ENCODE results near the gene CHCHD6.

CHCHD6 gene

DNA sequence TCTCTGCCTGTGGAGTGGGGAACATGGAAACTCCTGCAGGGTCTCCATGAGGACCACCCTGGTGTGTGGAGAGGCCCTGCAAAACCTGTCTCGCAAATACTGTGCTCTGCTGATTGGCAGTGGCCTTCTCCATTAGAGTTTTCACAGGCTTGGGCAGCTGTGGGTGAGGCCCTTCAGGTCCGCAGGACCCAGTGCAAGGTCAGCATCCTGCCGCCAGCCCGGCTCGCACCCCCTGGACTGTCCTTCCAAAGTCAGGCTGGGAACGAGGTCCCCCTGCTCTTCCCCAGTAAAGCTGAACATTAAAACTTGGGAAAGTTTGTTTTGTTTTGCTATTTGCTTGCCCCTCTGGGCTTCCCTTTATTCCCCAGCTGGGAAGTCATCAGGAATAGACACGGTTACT is 193.9 kb downstream of the CHCHD6 start:
- no peak overlapping the region for H3K27ac ChIP-seq (ENCODE audit: low read length)

DNA sequence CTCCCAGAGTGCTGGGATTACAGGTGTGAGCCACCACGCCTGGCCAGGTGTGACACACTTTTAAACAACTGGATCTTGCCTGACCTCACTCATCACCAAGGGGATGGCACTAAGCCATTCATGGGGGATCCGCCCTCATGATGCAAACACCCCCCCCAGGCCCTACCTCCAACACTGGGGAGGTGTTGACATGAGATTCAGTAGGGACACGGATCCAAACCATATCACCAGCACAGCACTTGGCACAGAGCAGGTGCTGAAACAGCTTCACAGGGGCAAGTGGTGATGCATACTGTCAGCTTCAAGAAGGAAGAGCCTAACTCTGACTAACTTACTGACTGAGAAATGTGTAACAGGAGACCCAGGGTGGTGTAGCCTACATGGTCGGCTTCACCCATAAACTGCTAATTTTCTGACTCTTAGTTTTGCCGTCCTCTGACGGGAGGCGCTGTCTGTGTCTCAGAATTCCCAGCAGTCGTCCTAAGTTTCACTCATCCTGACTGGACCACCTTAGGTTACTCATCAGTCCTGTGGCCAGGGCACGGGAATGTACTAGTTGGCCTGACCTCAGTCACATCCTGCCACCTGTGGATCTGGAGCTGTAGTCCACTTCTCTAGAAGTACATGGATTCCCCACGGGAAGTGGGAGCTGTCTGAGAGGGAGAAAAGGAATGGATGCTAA is 197.0 kb downstream of the CHCHD6 start:
- Histone ChIP-seq H3K4me1 (ENCODE audit: insufficient read depth, low read length) (no peaks in the 10 kb centered on the region), H3K36me3 (ENCODE audit: insufficient read depth, low read depth, low read length) (no peaks in the 10 kb centered on the region), H3K9me3 (ENCODE audit: insufficient read depth, low read depth, low read length) (no peaks in the 10 kb centered on the region), H3K4me3 (ENCODE audit: low read length) (no peak overlapping the region), H3K27ac (ENCODE audit: low read length) (no peak overlapping the region), H3K9ac (ENCODE audit: low read depth, low read length) (no peak overlapping the region), H3K27me3 (ENCODE audit: insufficient read depth, low read length) (no peaks in the 10 kb centered on the region)

More for the DNA sequence above, 193.9 kb downstream of the CHCHD6 start:
- Histone ChIP-seq H3K9ac (ENCODE audit: low read depth, low read length) (no peak overlapping the region), H3K27me3 (ENCODE audit: insufficient read depth, low read length) (no peaks in the 10 kb centered on the region), H3K4me1 (ENCODE audit: insufficient read depth, low read length) (peaks cover 9% of the 10 kb centered on the region; the same call in 1 of the 2 replicates), H3K36me3 (ENCODE audit: insufficient read depth, low read depth, low read length) (no peaks in the 10 kb centered on the region), H3K9me3 (ENCODE audit: insufficient read depth, low read depth, low read length) (no peaks in the 10 kb centered on the region), H3K4me3 (ENCODE audit: low read length) (no peak overlapping the region)

DNA sequence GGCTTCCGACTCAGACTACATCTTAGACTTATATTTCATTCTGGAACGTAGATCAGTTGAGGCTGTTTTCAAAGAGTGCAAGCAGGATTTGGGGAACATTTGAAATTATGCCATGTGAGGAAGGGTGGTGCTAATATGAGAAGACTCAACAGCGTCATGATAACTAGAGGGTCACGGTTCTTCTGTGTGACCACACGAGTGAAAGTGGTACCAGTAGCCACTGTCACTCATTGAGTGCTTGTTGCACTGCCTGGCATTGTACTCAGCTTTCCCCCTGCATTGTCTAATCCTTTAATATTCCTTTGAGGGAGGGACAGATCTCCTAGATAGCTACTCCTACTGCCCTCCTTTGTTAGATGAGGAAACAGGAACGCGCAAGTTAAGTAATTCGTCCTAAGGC is 197.6 kb downstream of the CHCHD6 start:
- H3K4me3 ChIP-seq (ENCODE audit: low read length): no peak overlapping the region
- H3K4me1 ChIP-seq (ENCODE audit: insufficient read depth, low read length): no peaks in the 10 kb centered on the region
- no peaks in the 10 kb centered on the region for H3K27me3 ChIP-seq (ENCODE audit: insufficient read depth, low read length)
- no peaks in the 10 kb centered on the region for H3K36me3 ChIP-seq (ENCODE audit: insufficient read depth, low read depth, low read length)
- no peak overlapping the region for H3K9ac ChIP-seq (ENCODE audit: low read depth, low read length)
- no peak overlapping the region for H3K27ac ChIP-seq (ENCODE audit: low read length)
- H3K9me3 ChIP-seq (ENCODE audit: insufficient read depth, low read depth, low read length): no peaks in the 10 kb centered on the region

DNA sequence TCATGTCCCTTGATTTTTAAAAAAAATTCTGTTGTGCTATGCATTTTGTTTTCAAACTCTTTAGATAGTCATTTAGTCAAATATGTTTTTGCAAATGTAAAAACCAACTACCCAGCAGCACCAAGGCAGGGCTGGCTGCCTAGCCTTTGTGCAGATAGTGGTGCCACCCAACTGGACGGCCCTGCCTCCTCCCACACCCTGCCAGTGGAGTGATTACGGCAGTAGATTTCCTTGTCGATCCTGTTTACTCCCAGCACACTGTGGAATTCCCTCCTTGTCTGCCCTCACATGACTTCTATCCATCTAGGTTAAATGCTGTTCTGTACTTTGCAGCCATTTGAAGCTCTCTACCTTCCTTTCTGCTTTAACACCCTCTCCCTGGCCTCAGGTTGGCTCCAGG is 199.5 kb downstream of the CHCHD6 start:
- no peak overlapping the region for H3K9ac ChIP-seq (ENCODE audit: low read depth, low read length)

DNA sequence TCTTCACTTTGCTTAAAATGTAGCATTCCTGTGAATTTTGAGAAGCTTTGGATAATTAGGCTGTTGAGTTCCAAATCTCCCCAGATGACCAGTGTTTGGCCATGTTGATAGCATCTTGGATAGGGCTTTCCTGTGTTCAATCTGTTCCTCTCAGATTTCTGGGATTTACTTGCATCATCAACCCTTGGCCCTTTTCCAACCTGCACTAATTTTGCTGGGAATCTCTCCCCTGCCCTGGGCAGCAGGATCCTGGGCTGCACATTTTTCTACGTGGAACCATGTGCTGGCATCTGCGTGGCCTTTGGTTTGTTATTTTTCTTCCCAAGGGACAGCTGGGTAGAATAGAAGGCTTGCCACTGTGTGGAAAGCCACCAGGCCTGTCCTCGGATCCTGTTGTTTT is 203.5 kb downstream of the CHCHD6 start:
- H3K9me3 ChIP-seq (ENCODE audit: insufficient read depth, low read depth, low read length): no peaks in the 10 kb centered on the region
- no peaks in the 10 kb centered on the region for H3K27me3 ChIP-seq (ENCODE audit: insufficient read depth, low read length)
- H3K4me1 ChIP-seq (ENCODE audit: insufficient read depth, low read length): no peaks in the 10 kb centered on the region
- H3K4me3 ChIP-seq (ENCODE audit: low read length): no peak overlapping the region
- no peaks in the 10 kb centered on the region for H3K36me3 ChIP-seq (ENCODE audit: insufficient read depth, low read depth, low read length)
- H3K9ac ChIP-seq (ENCODE audit: low read depth, low read length): no peak overlapping the region
- no peak overlapping the region for H3K27ac ChIP-seq (ENCODE audit: low read length)

More for the DNA sequence above, 199.5 kb downstream of the CHCHD6 start:
- Histone ChIP-seq H3K27me3 (ENCODE audit: insufficient read depth, low read length) (no peaks in the 10 kb centered on the region), H3K4me1 (ENCODE audit: insufficient read depth, low read length) (no peaks in the 10 kb centered on the region), H3K27ac (ENCODE audit: low read length) (no peak overlapping the region), H3K9me3 (ENCODE audit: insufficient read depth, low read depth, low read length) (no peaks in the 10 kb centered on the region), H3K36me3 (ENCODE audit: insufficient read depth, low read depth, low read length) (no peaks in the 10 kb centered on the region), H3K4me3 (ENCODE audit: low read length) (no peak overlapping the region)

DNA sequence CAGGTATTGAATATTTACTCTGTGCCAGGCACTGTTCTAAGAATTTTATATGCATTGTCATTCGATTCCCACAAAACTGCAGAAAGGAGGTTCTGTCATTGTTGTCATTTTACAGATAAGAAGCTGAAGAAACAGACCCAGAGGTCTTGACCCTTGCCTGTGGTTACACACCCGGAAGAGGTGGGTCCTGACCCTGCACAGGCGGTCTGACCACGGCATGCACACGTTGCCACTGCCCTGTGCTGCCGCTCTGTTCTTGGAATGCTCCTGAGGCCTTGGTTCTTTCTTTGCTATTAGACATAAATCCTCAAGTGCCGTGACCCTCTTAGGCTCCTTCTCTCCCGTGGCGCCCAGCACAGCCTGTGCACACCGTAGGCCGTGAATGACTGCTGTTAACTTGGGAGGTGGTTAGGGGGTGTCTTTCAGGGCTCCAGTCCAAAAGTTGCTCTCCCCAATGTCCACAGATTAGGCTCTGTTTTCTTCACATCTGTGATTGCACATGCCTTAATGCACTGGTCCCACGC is 204.8 kb downstream of the CHCHD6 start:
- H3K27me3 ChIP-seq (ENCODE audit: insufficient read depth, low read length): no peaks in the 10 kb centered on the region
- H3K9ac ChIP-seq (ENCODE audit: low read depth, low read length): no peak overlapping the region
- no peaks in the 10 kb centered on the region for H3K9me3 ChIP-seq (ENCODE audit: insufficient read depth, low read depth, low read length)
- no peaks in the 10 kb centered on the region for H3K4me1 ChIP-seq (ENCODE audit: insufficient read depth, low read length)
- no peak overlapping the region for H3K27ac ChIP-seq (ENCODE audit: low read length)
- H3K36me3 ChIP-seq (ENCODE audit: insufficient read depth, low read depth, low read length): no peaks in the 10 kb centered on the region
- H3K4me3 ChIP-seq (ENCODE audit: low read length): no peak overlapping the region

DNA sequence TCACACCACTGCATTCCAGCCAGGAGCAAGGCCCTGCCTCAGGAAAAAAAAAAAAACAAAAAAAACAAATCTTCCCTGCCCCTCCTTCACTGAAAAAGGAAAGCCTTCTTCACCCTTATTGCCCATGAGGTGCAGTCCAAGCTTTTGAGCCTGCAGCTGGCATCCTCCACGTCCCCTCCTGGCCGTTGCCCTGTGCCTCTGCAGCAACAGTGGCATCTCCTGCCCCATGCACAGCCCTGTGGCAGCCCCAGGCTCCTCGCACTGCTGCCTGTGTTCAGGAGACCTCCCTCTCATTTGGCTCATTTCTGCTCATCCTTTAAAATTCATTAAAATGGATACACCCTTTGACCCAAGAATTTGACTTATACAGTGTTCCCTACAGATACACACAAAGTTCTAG is 206.2 kb downstream of the CHCHD6 start:
- Histone ChIP-seq H3K4me1 (ENCODE audit: insufficient read depth, low read length) (no peaks in the 10 kb centered on the region), H3K9me3 (ENCODE audit: insufficient read depth, low read depth, low read length) (no peaks in the 10 kb centered on the region), H3K27me3 (ENCODE audit: insufficient read depth, low read length) (no peaks in the 10 kb centered on the region), H3K4me3 (ENCODE audit: low read length) (no peak overlapping the region), H3K9ac (ENCODE audit: low read depth, low read length) (no peak overlapping the region), H3K27ac (ENCODE audit: low read length) (no peak overlapping the region), H3K36me3 (ENCODE audit: insufficient read depth, low read depth, low read length) (no peaks in the 10 kb centered on the region)

DNA sequence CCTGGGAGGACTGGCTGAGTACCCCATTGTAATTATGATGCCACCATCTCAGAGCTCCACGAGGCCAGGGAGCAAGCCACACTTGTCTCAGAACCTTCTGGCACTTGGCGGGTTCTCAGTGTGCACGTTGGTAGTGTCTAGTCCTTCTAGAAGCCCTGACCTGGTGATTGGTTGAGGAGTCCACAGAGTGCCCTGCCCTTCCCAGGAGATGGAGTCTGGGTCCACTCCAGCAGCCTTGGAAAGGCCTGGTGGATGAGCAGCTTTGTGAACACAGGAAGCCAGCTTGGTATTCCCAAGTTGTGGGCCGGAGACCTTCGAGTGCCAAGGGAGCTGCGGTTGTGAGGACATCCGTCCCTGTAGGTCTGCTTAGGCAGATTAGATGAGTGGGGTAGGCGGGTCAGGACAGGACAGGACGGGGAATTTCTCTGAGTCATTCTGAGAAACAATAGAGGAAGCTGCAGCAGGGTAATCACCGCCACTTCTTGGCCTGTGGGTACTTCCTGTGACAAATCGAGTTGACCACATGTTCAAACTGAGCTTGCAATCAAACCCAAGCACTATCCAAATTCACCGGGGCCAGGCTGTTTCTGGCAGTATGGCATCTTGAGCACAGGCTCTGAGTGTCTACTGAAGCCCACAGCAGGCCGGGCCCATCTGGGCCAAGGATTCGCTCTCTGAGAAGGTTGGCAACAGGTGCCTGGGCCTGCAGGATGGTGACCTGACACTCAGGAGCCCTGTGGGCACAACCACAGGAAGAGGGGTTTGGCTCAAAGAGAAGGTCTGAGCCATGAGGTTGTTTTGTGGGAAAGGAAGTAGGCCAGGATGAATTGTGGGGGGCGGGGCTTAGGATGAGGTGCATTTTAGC is 207.4 kb downstream of the CHCHD6 start:
- no peaks in the 10 kb centered on the region for H3K9me3 ChIP-seq (ENCODE audit: insufficient read depth, low read depth, low read length)
- no peak overlapping the region for H3K27ac ChIP-seq (ENCODE audit: low read length)
- H3K4me1 ChIP-seq (ENCODE audit: insufficient read depth, low read length): no peaks in the 10 kb centered on the region
- H3K4me3 ChIP-seq (ENCODE audit: low read length): no peak overlapping the region
- H3K36me3 ChIP-seq (ENCODE audit: insufficient read depth, low read depth, low read length): no peaks in the 10 kb centered on the region
- H3K27me3 ChIP-seq (ENCODE audit: insufficient read depth, low read length): no peaks in the 10 kb centered on the region
- no peak overlapping the region for H3K9ac ChIP-seq (ENCODE audit: low read depth, low read length)

DNA sequence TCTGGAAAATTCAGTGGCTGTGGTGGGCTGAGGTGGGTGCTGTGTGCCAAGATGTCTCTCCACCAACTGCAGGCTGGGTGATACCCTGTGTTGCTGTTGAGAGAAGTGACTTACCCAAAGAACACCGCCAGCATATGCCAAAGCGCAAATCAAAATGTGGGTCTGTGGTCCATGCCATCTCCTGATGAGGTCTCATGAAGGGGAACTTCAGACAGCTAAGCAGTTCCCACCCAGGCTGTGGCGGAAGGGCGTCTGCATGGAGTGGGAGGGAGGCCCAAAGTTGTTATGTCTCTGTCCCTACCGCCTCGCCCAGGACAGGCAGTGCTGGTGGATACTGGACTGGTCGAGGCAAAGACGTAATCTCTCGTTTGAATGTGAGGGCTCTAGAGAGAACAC is 208.0 kb downstream of the CHCHD6 start:
- no peak overlapping the region for H3K4me3 ChIP-seq (ENCODE audit: low read length)
- no peaks in the 10 kb centered on the region for H3K36me3 ChIP-seq (ENCODE audit: insufficient read depth, low read depth, low read length)
- no peaks in the 10 kb centered on the region for H3K27me3 ChIP-seq (ENCODE audit: insufficient read depth, low read length)
- H3K4me1 ChIP-seq (ENCODE audit: insufficient read depth, low read length): no peaks in the 10 kb centered on the region
- H3K9ac ChIP-seq (ENCODE audit: low read depth, low read length): no peak overlapping the region
- no peaks in the 10 kb centered on the region for H3K9me3 ChIP-seq (ENCODE audit: insufficient read depth, low read depth, low read length)
- no peak overlapping the region for H3K27ac ChIP-seq (ENCODE audit: low read length)

DNA sequence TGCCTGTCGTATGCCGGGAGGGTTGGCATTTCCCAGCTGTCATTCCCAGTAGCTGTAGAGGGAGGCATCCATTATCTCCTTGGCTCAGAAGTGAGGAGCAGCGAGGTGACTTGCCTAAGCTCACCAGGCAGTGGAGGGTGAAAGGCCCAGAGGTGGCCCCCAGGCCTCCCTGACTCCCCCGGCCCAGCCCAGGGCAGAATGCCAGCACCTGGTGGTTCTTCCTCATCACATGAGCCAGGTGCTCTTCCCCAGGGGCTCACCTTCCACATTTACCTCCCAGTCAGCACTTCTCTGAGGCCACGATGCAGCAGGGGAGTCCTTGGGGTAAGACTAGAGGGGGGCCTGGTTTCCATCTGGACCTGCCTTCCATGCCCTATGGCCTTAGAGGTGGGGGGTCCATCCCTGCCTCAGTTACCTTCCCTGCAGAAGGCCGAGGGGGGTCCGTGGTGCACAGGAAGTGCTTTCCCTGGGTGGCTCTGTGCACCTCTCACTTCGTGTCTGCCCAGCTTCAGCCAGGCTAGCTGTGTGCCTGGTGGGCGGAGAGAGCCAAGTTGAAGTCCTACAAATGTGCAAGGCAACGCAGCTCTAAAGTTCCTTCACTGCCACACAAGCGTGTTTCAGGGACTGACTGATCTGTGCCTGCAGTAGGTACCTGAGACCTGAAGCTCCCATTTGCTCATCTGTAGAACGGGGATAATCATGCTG is 208.6 kb downstream of the CHCHD6 start:
- no peaks in the 10 kb centered on the region for H3K27me3 ChIP-seq (ENCODE audit: insufficient read depth, low read length)

DNA sequence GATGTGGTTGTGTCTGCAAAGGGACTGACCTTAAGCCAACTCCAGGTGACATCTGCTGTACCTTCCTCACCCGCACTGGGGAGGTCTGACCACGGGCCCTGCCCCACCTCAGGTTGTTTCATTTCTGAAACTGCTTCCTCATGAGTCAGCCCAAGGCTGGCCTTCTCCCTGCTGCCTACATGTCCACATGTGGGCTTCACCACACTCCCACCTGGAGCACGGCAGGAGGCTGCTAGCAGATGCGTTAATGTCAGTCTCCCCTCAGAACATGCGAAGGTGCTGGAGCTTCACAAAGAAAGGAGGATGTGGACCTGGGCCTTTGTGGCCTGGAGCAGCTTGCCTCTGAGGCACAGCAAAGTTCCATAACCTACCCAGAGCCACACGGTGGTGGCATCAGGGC is 209.5 kb downstream of the CHCHD6 start:
- H3K9ac ChIP-seq (ENCODE audit: low read depth, low read length): no peak overlapping the region
- no peaks in the 10 kb centered on the region for H3K27me3 ChIP-seq (ENCODE audit: insufficient read depth, low read length)
- H3K27ac ChIP-seq (ENCODE audit: low read length): no peak overlapping the region
- no peaks in the 10 kb centered on the region for H3K4me1 ChIP-seq (ENCODE audit: insufficient read depth, low read length)
- H3K9me3 ChIP-seq (ENCODE audit: insufficient read depth, low read depth, low read length): no peaks in the 10 kb centered on the region
- no peak overlapping the region for H3K4me3 ChIP-seq (ENCODE audit: low read length)
- no peaks in the 10 kb centered on the region for H3K36me3 ChIP-seq (ENCODE audit: insufficient read depth, low read depth, low read length)

More for the DNA sequence above, 208.6 kb downstream of the CHCHD6 start:
- no peak overlapping the region for H3K4me3 ChIP-seq (ENCODE audit: low read length)
- no peak overlapping the region for H3K27ac ChIP-seq (ENCODE audit: low read length)
- H3K4me1 ChIP-seq (ENCODE audit: insufficient read depth, low read length): no peaks in the 10 kb centered on the region
- no peaks in the 10 kb centered on the region for H3K9me3 ChIP-seq (ENCODE audit: insufficient read depth, low read depth, low read length)
- H3K36me3 ChIP-seq (ENCODE audit: insufficient read depth, low read depth, low read length): no peaks in the 10 kb centered on the region
- H3K9ac ChIP-seq (ENCODE audit: low read depth, low read length): no peak overlapping the region
